Fibroblast of lung (primary cell): Measurements from ENCODE around the gene DVL3.

Experiments used
- EZH2 ChIP-seq: IDR thresholded peaks from 2 replicates; pipeline ENCODE4 v1.5.1; 2012; ENCODE audit warnings: low read length, control low read depth, mild to moderate bottlenecking; ENCODE audit errors: missing control alignments
- TF ChIP-seq, protein P1 (sequence below), 2 donors: IDR thresholded peaks in 1 of 2; conservative IDR thresholded peaks in 1 of 2; 1 replicate in 1 of 2; 2 replicates in 1 of 2; pipeline ENCODE4 v1.5.1; 2011 to 2012; ENCODE audit warnings: low read length in 2 of 2, control low read depth in 1 of 2, inconsistent platforms in 1 of 2, low read depth in 1 of 2, mild to moderate bottlenecking in 1 of 2

DNA sequence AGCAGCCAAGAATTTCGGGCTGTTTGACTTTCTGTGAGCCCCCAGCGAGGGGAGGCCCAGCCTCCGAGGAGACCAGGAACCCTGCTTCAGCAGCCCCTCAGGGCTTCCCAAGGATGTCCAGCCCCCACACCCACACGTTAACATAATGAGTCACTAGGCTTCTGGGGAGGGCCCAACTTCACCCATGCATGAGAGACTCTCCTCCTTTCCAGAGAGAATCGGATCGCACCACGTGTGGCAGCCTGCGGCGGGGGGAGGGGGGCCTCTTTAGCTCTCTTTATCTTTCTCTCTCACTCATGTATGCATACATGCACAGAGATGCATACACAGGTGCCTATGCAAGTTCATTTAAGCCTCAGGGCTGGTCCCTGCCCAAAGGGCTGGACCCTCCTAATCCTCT lies 16.4 kb downstream of the DVL3 start:
- TF ChIP-seq, protein P1, sequence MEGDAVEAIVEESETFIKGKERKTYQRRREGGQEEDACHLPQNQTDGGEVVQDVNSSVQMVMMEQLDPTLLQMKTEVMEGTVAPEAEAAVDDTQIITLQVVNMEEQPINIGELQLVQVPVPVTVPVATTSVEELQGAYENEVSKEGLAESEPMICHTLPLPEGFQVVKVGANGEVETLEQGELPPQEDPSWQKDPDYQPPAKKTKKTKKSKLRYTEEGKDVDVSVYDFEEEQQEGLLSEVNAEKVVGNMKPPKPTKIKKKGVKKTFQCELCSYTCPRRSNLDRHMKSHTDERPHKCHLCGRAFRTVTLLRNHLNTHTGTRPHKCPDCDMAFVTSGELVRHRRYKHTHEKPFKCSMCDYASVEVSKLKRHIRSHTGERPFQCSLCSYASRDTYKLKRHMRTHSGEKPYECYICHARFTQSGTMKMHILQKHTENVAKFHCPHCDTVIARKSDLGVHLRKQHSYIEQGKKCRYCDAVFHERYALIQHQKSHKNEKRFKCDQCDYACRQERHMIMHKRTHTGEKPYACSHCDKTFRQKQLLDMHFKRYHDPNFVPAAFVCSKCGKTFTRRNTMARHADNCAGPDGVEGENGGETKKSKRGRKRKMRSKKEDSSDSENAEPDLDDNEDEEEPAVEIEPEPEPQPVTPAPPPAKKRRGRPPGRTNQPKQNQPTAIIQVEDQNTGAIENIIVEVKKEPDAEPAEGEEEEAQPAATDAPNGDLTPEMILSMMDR (conservative IDR thresholded peaks at IDR 0.05 in 1 of 2, IDR thresholded peaks at IDR 0.05 in 1 of 2; ENCODE audit: low read depth in 1 of 2, low read length in 2 of 2), result no peak
- no peak for TF ChIP-seq EZH2
